ENCODE data around the gene C11orf68. TPM values are rescaled to one million over a fixed set of nuclear protein-coding genes. Genes with fewer than 3 reads are reported as not detected.

C11orf68 gene
- total and polyA plus RNA-seq, 2 donors (not counting 1 experiment from before 2014, with no cell fraction given), result 34.9 to 50.6 TPM

DNA sequence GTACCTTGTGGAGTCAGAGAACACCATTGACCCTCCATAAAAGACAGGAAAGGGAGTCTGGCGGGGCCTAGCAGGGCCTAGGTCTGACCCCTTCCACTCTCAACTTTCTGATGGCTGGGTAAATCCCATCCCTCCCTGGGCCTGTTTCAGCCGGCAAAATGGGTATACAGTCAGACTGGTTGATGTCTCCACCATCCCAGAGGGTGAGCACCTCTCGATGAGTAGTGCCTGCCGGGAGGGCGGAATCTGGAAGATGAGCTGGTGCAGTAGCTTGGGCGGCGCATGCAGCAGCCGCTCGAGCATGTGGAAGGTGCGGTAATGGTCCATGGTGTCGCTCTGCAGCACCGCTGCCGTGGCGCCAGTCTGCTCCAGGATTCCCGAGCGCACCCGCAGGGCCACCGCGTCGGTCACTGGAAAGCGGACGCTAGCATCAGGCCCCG, 31.1 kb downstream of the C11orf68 start:
- no peak for TF ChIP-seq EZH2 (IDR thresholded peaks at IDR 0.05; ENCODE audit: borderline replicate concordance, insufficient read depth, low read depth, low read length, poor library complexity, severe bottlenecking)
- TF ChIP-seq, protein P1, sequence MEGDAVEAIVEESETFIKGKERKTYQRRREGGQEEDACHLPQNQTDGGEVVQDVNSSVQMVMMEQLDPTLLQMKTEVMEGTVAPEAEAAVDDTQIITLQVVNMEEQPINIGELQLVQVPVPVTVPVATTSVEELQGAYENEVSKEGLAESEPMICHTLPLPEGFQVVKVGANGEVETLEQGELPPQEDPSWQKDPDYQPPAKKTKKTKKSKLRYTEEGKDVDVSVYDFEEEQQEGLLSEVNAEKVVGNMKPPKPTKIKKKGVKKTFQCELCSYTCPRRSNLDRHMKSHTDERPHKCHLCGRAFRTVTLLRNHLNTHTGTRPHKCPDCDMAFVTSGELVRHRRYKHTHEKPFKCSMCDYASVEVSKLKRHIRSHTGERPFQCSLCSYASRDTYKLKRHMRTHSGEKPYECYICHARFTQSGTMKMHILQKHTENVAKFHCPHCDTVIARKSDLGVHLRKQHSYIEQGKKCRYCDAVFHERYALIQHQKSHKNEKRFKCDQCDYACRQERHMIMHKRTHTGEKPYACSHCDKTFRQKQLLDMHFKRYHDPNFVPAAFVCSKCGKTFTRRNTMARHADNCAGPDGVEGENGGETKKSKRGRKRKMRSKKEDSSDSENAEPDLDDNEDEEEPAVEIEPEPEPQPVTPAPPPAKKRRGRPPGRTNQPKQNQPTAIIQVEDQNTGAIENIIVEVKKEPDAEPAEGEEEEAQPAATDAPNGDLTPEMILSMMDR (IDR thresholded peaks at IDR 0.05), result no peak
- DNase-seq (no peak), ATAC-seq (ENCODE audit: low read depth) (no peak)
- Histone ChIP-seq H3K4me3 (ENCODE audit: control extremely low read depth in 1 of 5, extremely low read depth in 1 of 5, insufficient read depth in 1 of 5, low read depth in 2 of 5, low read length in 4 of 5) (peak overlapping the region; percentile 63 to 88 (median 75)), H2AFZ (ENCODE audit: insufficient read depth, low read depth, low read length, poor library complexity, severe bottlenecking) (peak overlapping the region; percentile 99), H3K27me3 (replicated peaks in 1 of 4; ENCODE audit: control extremely low read depth in 1 of 4, control insufficient read depth in 3 of 4, insufficient read depth in 4 of 4, low read length in 3 of 4) (no peaks in the 10 kb centered on the region), H3K27ac (ENCODE audit: low read length in 2 of 2) (peak overlapping the region; percentile 85), H3K4me1 (ENCODE audit: control insufficient read depth in 2 of 2, insufficient read depth in 2 of 2, low read length in 2 of 2) (peaks cover 42 to 57% of the 10 kb centered on the region in 2 donors), H3K4me2 (replicated peaks; ENCODE audit: low read depth, low read length, poor library complexity, severe bottlenecking) (peak overlapping the region; percentile 99), H3K9ac (ENCODE audit: low read length) (peak overlapping the region; percentile 96), H3K36me3 (replicated peaks in 1 of 2; ENCODE audit: control extremely low read depth in 1 of 2, control insufficient read depth in 1 of 2, extremely low read depth in 1 of 2, insufficient read depth in 2 of 2, low read length in 1 of 2) (peaks cover 0 to 28% of the 10 kb centered on the region in 2 experiments), H3K79me2 (ENCODE audit: control insufficient read depth, insufficient read depth, low read length) (peaks cover 40% of the 10 kb centered on the region), H3K9me3 (ENCODE audit: control extremely low read depth in 1 of 3, control insufficient read depth in 2 of 3, insufficient read depth in 1 of 3, low read length in 2 of 3) (no peaks in the 10 kb centered on the region), H4K20me1 (ENCODE audit: control insufficient read depth, insufficient read depth, low read length, poor library complexity, severe bottlenecking) (peaks cover 26% of the 10 kb centered on the region)
- 6% methylated on average over 22 of the region's 23 CpGs for WGBS (ENCODE audit: insufficient coverage)
- Mint-ChIP-seq H3K27ac (peak overlapping the region; percentile 98), H3K9me3 (ENCODE audit: insufficient read depth) (no peaks in the 10 kb centered on the region), H3K27me3 (no peaks in the 10 kb centered on the region), H3K4me3 (peak overlapping the region; percentile 98), H3K4me1 (peaks cover 61% of the 10 kb centered on the region)
- intact Hi-C loops (cut with micrococcal nuclease), result loop anchor here (1.0 to 2.0 kb wide), 6 partner anchors 15 to 115 kb away; partner anchors contain the start of genes BANF1, C11orf68, DRAP1 and EFEMP2
- CTCF ChIA-PET, result interaction anchor here (0.6 to 15.5 kb wide), 32 partner anchors 9 to 515 kb away, joined by 3 to 244 read pairs (median 6); partner anchors contain the start of genes BANF1, C11orf68, CFL1 and CTSW
- POLR2A ChIA-PET, result interaction anchor here (0.6 to 6.2 kb wide), 19 partner anchors 10 to 1109 kb away, joined by 3 to 65 read pairs (median 6); partner anchors contain the start of genes BANF1, C11orf68, CFL1 and DRAP1
